ENCODE data around the gene OGDH.

OGDH gene

DNA sequence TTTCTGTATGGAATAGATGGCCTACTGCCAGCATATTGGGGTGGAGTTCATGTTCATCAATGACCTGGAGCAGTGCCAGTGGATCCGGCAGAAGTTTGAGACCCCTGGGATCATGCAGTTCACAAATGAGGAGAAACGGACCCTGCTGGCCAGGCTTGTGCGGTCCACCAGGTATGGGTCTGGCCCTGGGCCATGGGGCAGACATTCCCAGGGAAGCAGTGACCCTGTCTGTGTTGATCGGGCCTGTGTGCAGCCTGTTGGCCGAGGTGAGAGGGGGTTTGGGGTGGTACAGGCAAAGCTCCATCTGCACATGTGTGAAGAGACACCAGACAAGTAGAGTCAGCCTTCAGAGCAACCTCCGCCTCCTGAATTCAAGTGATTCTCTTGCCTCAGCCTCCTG lies 67.3 kb downstream of the OGDH start:
- H3K4me1 ChIP-seq (ENCODE audit: control insufficient read depth, low read length) = no peaks in the 10 kb centered on the region

GRCh38 chr7:44674381-44674780 lies 68.0 kb downstream of the OGDH start:
- Histone ChIP-seq H3K36me3 (ENCODE audit: control insufficient read depth, low read length) (peaks cover 51% of the 10 kb centered on the region), H3K4me3 (ENCODE audit: low read length) (no peak overlapping the region), H3K27ac (ENCODE audit: low read depth, low read length) (no peak overlapping the region), H3K27me3 (ENCODE audit: control insufficient read depth, low read length) (no peaks in the 10 kb centered on the region), H3K4me1 (ENCODE audit: control insufficient read depth, low read length) (no peaks in the 10 kb centered on the region), H4K20me1 (ENCODE audit: control insufficient read depth, insufficient read depth, low read depth, low read length) (no peaks in the 10 kb centered on the region), H3F3A (ENCODE audit: control insufficient read depth, insufficient read depth) (no peaks in the 10 kb centered on the region), H3K79me2 (ENCODE audit: control insufficient read depth, low read length) (no peaks in the 10 kb centered on the region), H3K4me2 (ENCODE audit: low read length) (no peak overlapping the region), H3K9me2 (replicated peaks; ENCODE audit: control insufficient read depth, low read length) (no peaks in the 10 kb centered on the region), H3K9me3 (ENCODE audit: control insufficient read depth, insufficient read depth, low read length) (no peaks in the 10 kb centered on the region)
- no peak for TF ChIP-seq EZH2phosphoT487 (IDR thresholded peaks at IDR 0.05; ENCODE audit: borderline replicate concordance, low read length)
- TF ChIP-seq, protein P1, sequence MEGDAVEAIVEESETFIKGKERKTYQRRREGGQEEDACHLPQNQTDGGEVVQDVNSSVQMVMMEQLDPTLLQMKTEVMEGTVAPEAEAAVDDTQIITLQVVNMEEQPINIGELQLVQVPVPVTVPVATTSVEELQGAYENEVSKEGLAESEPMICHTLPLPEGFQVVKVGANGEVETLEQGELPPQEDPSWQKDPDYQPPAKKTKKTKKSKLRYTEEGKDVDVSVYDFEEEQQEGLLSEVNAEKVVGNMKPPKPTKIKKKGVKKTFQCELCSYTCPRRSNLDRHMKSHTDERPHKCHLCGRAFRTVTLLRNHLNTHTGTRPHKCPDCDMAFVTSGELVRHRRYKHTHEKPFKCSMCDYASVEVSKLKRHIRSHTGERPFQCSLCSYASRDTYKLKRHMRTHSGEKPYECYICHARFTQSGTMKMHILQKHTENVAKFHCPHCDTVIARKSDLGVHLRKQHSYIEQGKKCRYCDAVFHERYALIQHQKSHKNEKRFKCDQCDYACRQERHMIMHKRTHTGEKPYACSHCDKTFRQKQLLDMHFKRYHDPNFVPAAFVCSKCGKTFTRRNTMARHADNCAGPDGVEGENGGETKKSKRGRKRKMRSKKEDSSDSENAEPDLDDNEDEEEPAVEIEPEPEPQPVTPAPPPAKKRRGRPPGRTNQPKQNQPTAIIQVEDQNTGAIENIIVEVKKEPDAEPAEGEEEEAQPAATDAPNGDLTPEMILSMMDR (IDR thresholded peaks at IDR 0.05; ENCODE audit: low read depth, low read length, poor library complexity, severe bottlenecking) = no peak

More for the DNA sequence above, 67.3 kb downstream of the OGDH start:
- TF ChIP-seq, protein P1 (IDR thresholded peaks at IDR 0.05; ENCODE audit: low read depth, low read length, poor library complexity, severe bottlenecking) = no peak
- TF ChIP-seq EZH2phosphoT487 (IDR thresholded peaks at IDR 0.05; ENCODE audit: borderline replicate concordance, low read length) = no peak
- H3K9me2 ChIP-seq (replicated peaks; ENCODE audit: control insufficient read depth, low read length) = no peaks in the 10 kb centered on the region
- no peaks in the 10 kb centered on the region for H4K20me1 ChIP-seq (ENCODE audit: control insufficient read depth, insufficient read depth, low read depth, low read length)
- H3F3A ChIP-seq (ENCODE audit: control insufficient read depth, insufficient read depth) = no peaks in the 10 kb centered on the region
- H3K4me2 ChIP-seq (ENCODE audit: low read length) = no peak overlapping the region
- no peak overlapping the region for H3K27ac ChIP-seq (ENCODE audit: low read depth, low read length)
- no peaks in the 10 kb centered on the region for H3K27me3 ChIP-seq (ENCODE audit: control insufficient read depth, low read length)
- H3K4me3 ChIP-seq (ENCODE audit: low read length) = no peak overlapping the region
- no peaks in the 10 kb centered on the region for H3K9me3 ChIP-seq (ENCODE audit: control insufficient read depth, insufficient read depth, low read length)
- no peaks in the 10 kb centered on the region for H3K79me2 ChIP-seq (ENCODE audit: control insufficient read depth, low read length)
- H3K36me3 ChIP-seq (ENCODE audit: control insufficient read depth, low read length) = peaks cover 50% of the 10 kb centered on the region

- TF ChIP-seq EZH2phosphoT487 (IDR thresholded peaks at IDR 0.05; ENCODE audit: borderline replicate concordance, low read length) = no peak
- TF ChIP-seq, protein P1 (IDR thresholded peaks at IDR 0.05; ENCODE audit: low read depth, low read length, poor library complexity, severe bottlenecking) = no peak
- Histone ChIP-seq H3K9me3 (ENCODE audit: control insufficient read depth, insufficient read depth, low read length) (no peaks in the 10 kb centered on the region), H3K4me1 (ENCODE audit: control insufficient read depth, low read length) (no peaks in the 10 kb centered on the region), H3K9me2 (replicated peaks; ENCODE audit: control insufficient read depth, low read length) (no peaks in the 10 kb centered on the region), H3K4me3 (ENCODE audit: low read length) (no peak overlapping the region), H3K4me2 (ENCODE audit: low read length) (no peak overlapping the region), H3K36me3 (ENCODE audit: control insufficient read depth, low read length) (peaks cover 61% of the 10 kb centered on the region), H3F3A (ENCODE audit: control insufficient read depth, insufficient read depth) (no peaks in the 10 kb centered on the region), H3K27me3 (ENCODE audit: control insufficient read depth, low read length) (no peaks in the 10 kb centered on the region), H4K20me1 (ENCODE audit: control insufficient read depth, insufficient read depth, low read depth, low read length) (no peaks in the 10 kb centered on the region), H3K27ac (ENCODE audit: low read depth, low read length) (no peak overlapping the region), H3K79me2 (ENCODE audit: control insufficient read depth, low read length) (no peaks in the 10 kb centered on the region)
These were observed 70.3 kb downstream of the OGDH start for GRCh38 chr7:44676776-44677175.

DNA sequence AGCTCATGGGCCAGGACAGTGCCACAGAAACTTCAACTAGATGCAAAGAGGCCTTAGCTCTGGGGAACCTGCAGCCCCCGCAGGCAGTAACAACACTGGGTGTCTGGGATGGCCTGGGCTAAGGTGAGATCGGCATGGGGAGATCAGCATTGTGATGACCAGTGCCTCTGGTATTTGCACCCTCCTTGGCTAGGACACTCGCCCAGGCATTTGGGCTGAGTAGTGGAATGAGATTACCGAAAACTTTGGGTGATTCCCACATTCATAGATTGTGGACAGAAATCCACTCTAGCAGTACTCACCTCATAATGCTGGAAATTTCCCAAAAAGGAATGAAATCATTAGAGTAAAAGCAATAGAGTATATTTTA lies 71.7 kb downstream of the OGDH start:
- H3K27ac ChIP-seq (ENCODE audit: low read depth, low read length) = no peak overlapping the region
- no peak overlapping the region for H3K4me2 ChIP-seq (ENCODE audit: low read length)
- no peaks in the 10 kb centered on the region for H3K4me1 ChIP-seq (ENCODE audit: control insufficient read depth, low read length)
- no peaks in the 10 kb centered on the region for H3K9me2 ChIP-seq (replicated peaks; ENCODE audit: control insufficient read depth, low read length)
- H3F3A ChIP-seq (ENCODE audit: control insufficient read depth, insufficient read depth) = no peaks in the 10 kb centered on the region
- no peak overlapping the region for H3K4me3 ChIP-seq (ENCODE audit: low read length)
- H3K79me2 ChIP-seq (ENCODE audit: control insufficient read depth, low read length) = no peaks in the 10 kb centered on the region
- no peaks in the 10 kb centered on the region for H3K9me3 ChIP-seq (ENCODE audit: control insufficient read depth, insufficient read depth, low read length)
- H3K36me3 ChIP-seq (ENCODE audit: control insufficient read depth, low read length) = peaks cover 58% of the 10 kb centered on the region
- TF ChIP-seq, protein P1 (IDR thresholded peaks at IDR 0.05; ENCODE audit: low read depth, low read length, poor library complexity, severe bottlenecking) = no peak
- no peak for TF ChIP-seq EZH2phosphoT487 (IDR thresholded peaks at IDR 0.05; ENCODE audit: borderline replicate concordance, low read length)
- H3K27me3 ChIP-seq (ENCODE audit: control insufficient read depth, low read length) = no peaks in the 10 kb centered on the region
- H4K20me1 ChIP-seq (ENCODE audit: control insufficient read depth, insufficient read depth, low read depth, low read length) = no peaks in the 10 kb centered on the region

All from DOHH2 (cell line).